Nephron (organoid): Measurements from ENCODE around the gene PTPRM.

Experiments
- H3K27ac Mint-ChIP-seq, 3 experiments: 2 replicates each; pipeline ENCODE4 v1.8.0; 2020; ENCODE audit warnings: mixed read lengths in 3 of 3, mild to moderate bottlenecking in 2 of 3, moderate library complexity in 1 of 3
- H3K27me3 Mint-ChIP-seq: 2 replicates; pipeline ENCODE4 v1.8.0; 2021; ENCODE audit warnings: low read depth, mild to moderate bottlenecking, moderate library complexity, mixed read lengths
- H3K36me3 Mint-ChIP-seq: 2 replicates; pipeline ENCODE4 v1.8.0; 2020; ENCODE audit warnings: low read depth, mixed read lengths
- H3K4me1 Mint-ChIP-seq: 2 replicates; pipeline ENCODE4 v1.8.0; 2020; ENCODE audit warnings: mixed read lengths
- H3K4me3 Mint-ChIP-seq, 3 experiments: 2 replicates each; pipeline ENCODE4 v1.8.0; 2020; ENCODE audit warnings: mild to moderate bottlenecking in 3 of 3, mixed read lengths in 3 of 3, moderate library complexity in 2 of 3
- H3K9me3 Mint-ChIP-seq: 2 replicates; pipeline ENCODE4 v1.8.0; 2020; ENCODE audit warnings: mixed read lengths
- TF ChIP-seq, protein P1 (sequence below), 3 experiments: fragments of 200-600 bp; sonication (generic); IDR thresholded peaks; one replicate each; pipeline ENCODE4 v1.5.0; 2021; ENCODE audit warnings: antibody characterized with exemption in 3 of 3; ENCODE audit not compliant: unreplicated experiment in 3 of 3

Gene PTPRM

GRCh38 chr18:7642331-7642890 lies 75.3 kb downstream of the PTPRM start:
- H3K36me3 Mint-ChIP-seq: no peaks in the 10 kb centered on the region
- peaks cover 8% of the 10 kb centered on the region for H3K4me1 Mint-ChIP-seq
- TF ChIP-seq, protein P1, sequence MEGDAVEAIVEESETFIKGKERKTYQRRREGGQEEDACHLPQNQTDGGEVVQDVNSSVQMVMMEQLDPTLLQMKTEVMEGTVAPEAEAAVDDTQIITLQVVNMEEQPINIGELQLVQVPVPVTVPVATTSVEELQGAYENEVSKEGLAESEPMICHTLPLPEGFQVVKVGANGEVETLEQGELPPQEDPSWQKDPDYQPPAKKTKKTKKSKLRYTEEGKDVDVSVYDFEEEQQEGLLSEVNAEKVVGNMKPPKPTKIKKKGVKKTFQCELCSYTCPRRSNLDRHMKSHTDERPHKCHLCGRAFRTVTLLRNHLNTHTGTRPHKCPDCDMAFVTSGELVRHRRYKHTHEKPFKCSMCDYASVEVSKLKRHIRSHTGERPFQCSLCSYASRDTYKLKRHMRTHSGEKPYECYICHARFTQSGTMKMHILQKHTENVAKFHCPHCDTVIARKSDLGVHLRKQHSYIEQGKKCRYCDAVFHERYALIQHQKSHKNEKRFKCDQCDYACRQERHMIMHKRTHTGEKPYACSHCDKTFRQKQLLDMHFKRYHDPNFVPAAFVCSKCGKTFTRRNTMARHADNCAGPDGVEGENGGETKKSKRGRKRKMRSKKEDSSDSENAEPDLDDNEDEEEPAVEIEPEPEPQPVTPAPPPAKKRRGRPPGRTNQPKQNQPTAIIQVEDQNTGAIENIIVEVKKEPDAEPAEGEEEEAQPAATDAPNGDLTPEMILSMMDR (IDR thresholded peaks at IDR 0.05; ENCODE audit: unreplicated experiment in 3 of 3): no peak
- no peaks in the 10 kb centered on the region for H3K9me3 Mint-ChIP-seq
- no peaks in the 10 kb centered on the region for H3K27me3 Mint-ChIP-seq
- H3K4me3 Mint-ChIP-seq: no peak overlapping the region
- H3K27ac Mint-ChIP-seq: no peak overlapping the region

DNA sequence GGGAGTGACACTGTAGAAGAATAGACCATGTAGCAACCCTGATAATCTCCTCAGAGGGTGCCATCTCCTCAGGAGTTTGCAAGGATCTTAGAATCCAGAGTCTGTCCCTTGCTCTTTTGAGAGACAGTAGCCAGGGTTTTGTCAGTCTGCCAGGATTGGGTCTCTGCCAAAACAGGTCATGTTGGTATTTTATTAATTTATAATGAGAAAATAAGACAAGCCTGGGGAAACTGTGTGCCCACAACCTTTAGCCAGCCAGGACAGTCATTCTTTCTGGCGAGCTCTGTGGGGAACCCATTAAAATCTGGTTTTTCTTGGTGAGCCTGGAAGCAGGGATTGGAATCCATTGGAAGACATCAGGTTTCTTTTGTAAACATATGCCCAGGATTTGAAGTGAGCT lies 78.6 kb downstream of the PTPRM start:
- no peaks in the 10 kb centered on the region for H3K27me3 Mint-ChIP-seq
- H3K9me3 Mint-ChIP-seq: peaks cover 19% of the 10 kb centered on the region
- TF ChIP-seq, protein P1 (IDR thresholded peaks at IDR 0.05; ENCODE audit: unreplicated experiment in 3 of 3): no peak
- peaks cover 8% of the 10 kb centered on the region for H3K4me1 Mint-ChIP-seq
- H3K27ac Mint-ChIP-seq: no peak overlapping the region
- peaks cover 14% of the 10 kb centered on the region for H3K36me3 Mint-ChIP-seq
- H3K4me3 Mint-ChIP-seq: no peak overlapping the region

DNA sequence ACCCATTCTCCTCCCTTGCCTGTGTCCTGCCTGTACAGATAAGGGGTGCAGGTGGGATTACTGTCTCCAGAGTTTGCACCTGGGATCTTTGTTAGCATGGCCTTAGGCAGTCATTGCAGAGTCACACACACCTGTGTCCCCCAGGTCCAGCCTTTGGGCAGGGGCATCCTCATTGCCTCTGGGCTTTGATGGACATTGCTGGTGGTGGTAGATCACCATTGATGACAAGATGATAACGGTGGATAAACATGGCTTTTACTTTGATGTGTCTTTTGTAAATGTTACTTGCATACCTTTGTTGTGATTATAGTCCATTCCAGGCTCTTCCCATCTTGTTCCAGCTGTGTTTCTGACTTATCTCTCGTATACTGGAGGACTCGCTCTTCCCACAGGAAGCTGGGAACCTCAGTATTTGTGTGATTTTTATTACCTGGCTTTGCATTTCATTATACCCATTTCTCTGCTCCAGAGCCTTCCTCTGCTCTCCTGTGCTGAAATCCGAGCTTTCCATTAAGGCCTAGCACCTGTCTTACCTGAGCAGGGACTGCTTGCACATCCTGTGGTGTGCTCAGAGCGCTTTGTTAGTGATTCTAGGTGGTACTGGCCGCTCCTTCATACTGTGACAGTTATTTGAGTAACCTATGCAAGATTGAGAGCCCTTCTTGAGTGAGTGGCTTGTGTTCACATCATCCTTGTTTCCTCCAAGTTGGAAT lies 79.2 kb downstream of the PTPRM start:
- TF ChIP-seq, protein P1 (IDR thresholded peaks at IDR 0.05; ENCODE audit: unreplicated experiment in 3 of 3): no peak
- H3K4me3 Mint-ChIP-seq: no peak overlapping the region
- peaks cover 8% of the 10 kb centered on the region for H3K4me1 Mint-ChIP-seq
- peaks cover 18% of the 10 kb centered on the region for H3K36me3 Mint-ChIP-seq
- H3K9me3 Mint-ChIP-seq: peaks cover 23% of the 10 kb centered on the region
- H3K27me3 Mint-ChIP-seq: no peaks in the 10 kb centered on the region
- H3K27ac Mint-ChIP-seq: no peak overlapping the region

- no peak overlapping the region for H3K27ac Mint-ChIP-seq
These were observed 80.4 kb downstream of the PTPRM start for GRCh38 chr18:7647500-7647899.

GRCh38 chr18:7657050-7657449 lies 89.9 kb downstream of the PTPRM start:
- Mint-ChIP-seq H3K36me3 (peaks cover 4% of the 10 kb centered on the region), H3K4me3 (no peak overlapping the region), H3K27me3 (peaks cover 3% of the 10 kb centered on the region), H3K4me1 (no peaks in the 10 kb centered on the region), H3K9me3 (peaks cover 17% of the 10 kb centered on the region), H3K27ac (no peak overlapping the region)
- TF ChIP-seq, protein P1 (IDR thresholded peaks at IDR 0.05; ENCODE audit: unreplicated experiment in 3 of 3): no peak

More at GRCh38 chr18:7647500-7647899, 80.4 kb downstream of the PTPRM start:
- H3K4me1 Mint-ChIP-seq: peaks cover under 1% of the 10 kb centered on the region
- H3K4me3 Mint-ChIP-seq: no peak overlapping the region
- peaks cover 18% of the 10 kb centered on the region for H3K36me3 Mint-ChIP-seq
- no peaks in the 10 kb centered on the region for H3K27me3 Mint-ChIP-seq
- peaks cover 27% of the 10 kb centered on the region for H3K9me3 Mint-ChIP-seq
- TF ChIP-seq, protein P1 (IDR thresholded peaks at IDR 0.05; ENCODE audit: unreplicated experiment in 3 of 3): no peak

DNA sequence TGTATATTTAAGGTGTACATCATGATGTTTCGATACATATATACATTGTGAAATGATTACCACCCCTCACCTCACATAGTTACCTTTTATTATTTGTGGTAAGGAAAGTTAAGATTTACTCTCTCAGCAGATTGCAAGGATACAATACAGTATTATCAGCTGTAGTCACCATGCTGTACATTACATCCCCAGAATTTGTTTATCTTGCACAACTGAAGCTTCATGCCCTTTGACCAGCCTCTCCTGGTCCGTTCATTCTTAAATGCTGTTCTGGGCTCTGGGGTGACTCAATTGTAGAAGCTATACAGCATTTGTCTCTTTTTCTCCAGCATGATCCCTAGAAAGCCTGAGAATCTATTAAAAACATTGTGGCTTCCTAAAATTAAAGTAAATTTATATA lies 90.8 kb downstream of the PTPRM start:
- H3K4me1 Mint-ChIP-seq: no peaks in the 10 kb centered on the region
- no peak overlapping the region for H3K4me3 Mint-ChIP-seq
- peaks cover 4% of the 10 kb centered on the region for H3K36me3 Mint-ChIP-seq
- no peak overlapping the region for H3K27ac Mint-ChIP-seq
- peaks cover 3% of the 10 kb centered on the region for H3K27me3 Mint-ChIP-seq
- TF ChIP-seq, protein P1 (IDR thresholded peaks at IDR 0.05; ENCODE audit: unreplicated experiment in 3 of 3): no peak
- H3K9me3 Mint-ChIP-seq: peaks cover 14% of the 10 kb centered on the region
